ENCODE results near the gene NMT1. TPM values are rescaled to one million over a fixed set of nuclear protein-coding genes. Genes with fewer than 3 reads are reported as not detected.

Gene NMT1
- total RNA-seq, 4 donors from 2014 or later, result 64.7 to 99.8 (median 80.6) TPM

GRCh38 chr17:45087504-45087975, 26.4 kb downstream of the NMT1 start:
- TF ChIP-seq CTCF (IDR thresholded peaks at IDR 0.05; ENCODE audit: low read depth), result no peak

- TF ChIP-seq CTCF (IDR thresholded peaks at IDR 0.05; ENCODE audit: low read depth), result no peak
These were observed 26.9 kb downstream of the NMT1 start for GRCh38 chr17:45087978-45088377.

GRCh38 chr17:45088741-45089140, 27.6 kb downstream of the NMT1 start:
- no peak for TF ChIP-seq CTCF (IDR thresholded peaks at IDR 0.05; ENCODE audit: low read depth)

- TF ChIP-seq CTCF (IDR thresholded peaks at IDR 0.05; ENCODE audit: low read depth), result no peak
These were observed 29.6 kb downstream of the NMT1 start for GRCh38 chr17:45090711-45091110.

GRCh38 chr17:45091778-45092425, 30.8 kb downstream of the NMT1 start:
- TF ChIP-seq CTCF (IDR thresholded peaks at IDR 0.05; ENCODE audit: low read depth), result no peak

- TF ChIP-seq CTCF (IDR thresholded peaks at IDR 0.05; ENCODE audit: low read depth), result no peak
These were observed 31.9 kb downstream of the NMT1 start for GRCh38 chr17:45092911-45093430.

- TF ChIP-seq CTCF (IDR thresholded peaks at IDR 0.05; ENCODE audit: low read depth), result no peak
These were observed 32.5 kb downstream of the NMT1 start for GRCh38 chr17:45093444-45094110.

Measured in subcutaneous adipose tissue (tissue), 4 donors.